H9 (cell line): ENCODE results near the gene RAP1GDS1. TPM values are rescaled to one million over a fixed set of nuclear protein-coding genes. Genes with fewer than 3 reads are reported as not detected.

ENCODE experiments used
- DNase-seq: peaks from one replicate; pipeline ENCODE4 v3.0.0-alpha.2; 2017
- H2AFZ ChIP-seq: one replicate; pipeline ENCODE4 v1.6.1; 2013; ENCODE audit warnings: mild to moderate bottlenecking, low read length, control low read depth, moderate library complexity
- H2AK5ac ChIP-seq: 2 replicates; pipeline ENCODE4 v1.6.1; 2013; ENCODE audit warnings: low read length, control low read depth, mixed read lengths; ENCODE audit not compliant: insufficient read length
- H2BK120ac ChIP-seq: one replicate; pipeline ENCODE4 v1.6.1; 2013; ENCODE audit warnings: low read depth, mild to moderate bottlenecking, low read length, control low read depth, inconsistent platforms; ENCODE audit not compliant: poor library complexity, severe bottlenecking
- H2BK12ac ChIP-seq: 2 replicates; pipeline ENCODE4 v1.6.1; 2013; ENCODE audit warnings: low read length, control low read depth, mixed read lengths, low read depth; ENCODE audit not compliant: insufficient read length
- H2BK15ac ChIP-seq: 2 replicates; pipeline ENCODE4 v1.6.1; 2013; ENCODE audit warnings: low read depth, low read length, control low read depth
- H2BK20ac ChIP-seq: one replicate; pipeline ENCODE4 v1.6.1; 2013; ENCODE audit warnings: low read depth, mild to moderate bottlenecking, low read length, control low read depth, inconsistent platforms; ENCODE audit not compliant: poor library complexity, severe bottlenecking
- H2BK5ac ChIP-seq: 2 replicates; pipeline ENCODE4 v1.6.1; 2013; ENCODE audit warnings: low read length, control low read depth, mixed read lengths; ENCODE audit not compliant: insufficient read length
- H3K14ac ChIP-seq: 2 replicates; pipeline ENCODE4 v1.6.1; 2013; ENCODE audit warnings: low read length, control low read depth; ENCODE audit not compliant: insufficient read depth
- H3K18ac ChIP-seq: 2 replicates; pipeline ENCODE4 v1.6.1; 2013; ENCODE audit warnings: low read depth, mild to moderate bottlenecking, mixed read lengths, low read length, control low read depth; ENCODE audit not compliant: insufficient read length
- H3K23ac ChIP-seq: 2 replicates; pipeline ENCODE4 v1.6.1; 2013; ENCODE audit warnings: low read length, control low read depth, mixed read lengths, low read depth; ENCODE audit not compliant: insufficient read length
- H3K23me2 ChIP-seq: 2 replicates; pipeline ENCODE4 v1.6.1; 2013; ENCODE audit warnings: low read depth, mild to moderate bottlenecking, mixed read lengths, low read length, control low read depth; ENCODE audit not compliant: insufficient read length, poor library complexity, severe bottlenecking
- H3K27ac ChIP-seq: 2 replicates; pipeline ENCODE4 v1.5.1; 2013; ENCODE audit warnings: low read length, control low read depth, mixed read lengths, low read depth; ENCODE audit not compliant: insufficient read length
- H3K27me3 ChIP-seq: 2 replicates; pipeline ENCODE4 v1.6.1; 2013; ENCODE audit warnings: low read length, control low read depth, inconsistent platforms; ENCODE audit not compliant: insufficient read depth
- H3K4ac ChIP-seq: 2 replicates; pipeline ENCODE4 v1.6.1; 2013; ENCODE audit warnings: low read depth, mild to moderate bottlenecking, control low read depth, inconsistent platforms, low read length, moderate library complexity
- H3K4me1 ChIP-seq: 2 replicates; pipeline ENCODE4 v1.6.1; 2013; ENCODE audit warnings: low read length, control low read depth, inconsistent platforms; ENCODE audit not compliant: insufficient read depth
- H3K4me2 ChIP-seq: 2 replicates; pipeline ENCODE4 v1.6.1; 2013; ENCODE audit warnings: low read length, control low read depth, mixed read lengths; ENCODE audit not compliant: insufficient read length, insufficient read depth
- H3K56ac ChIP-seq: 2 replicates; pipeline ENCODE4 v1.6.1; 2013; ENCODE audit warnings: low read depth, mild to moderate bottlenecking, mixed read lengths, low read length, control low read depth; ENCODE audit not compliant: insufficient read length
- H3K79me1 ChIP-seq: 2 replicates; pipeline ENCODE4 v1.6.1; 2013; ENCODE audit warnings: low read depth, mild to moderate bottlenecking, moderate library complexity, low read length, control low read depth, inconsistent platforms; ENCODE audit not compliant: insufficient read depth, poor library complexity, severe bottlenecking
- H3K79me2 ChIP-seq: 2 replicates; pipeline ENCODE4 v1.6.1; 2013; ENCODE audit warnings: low read length, control low read depth, inconsistent platforms; ENCODE audit not compliant: insufficient read depth
- H3K9ac ChIP-seq: 2 replicates; pipeline ENCODE4 v1.6.1; 2013; ENCODE audit warnings: low read length, control low read depth, mixed read lengths; ENCODE audit not compliant: insufficient read length; ENCODE audit errors: extremely low read depth
- H3K9me3 ChIP-seq: one replicate; pipeline ENCODE4 v1.6.1; 2013; ENCODE audit warnings: low read depth, low read length, inconsistent platforms; ENCODE audit not compliant: control insufficient read depth
- H3T11ph ChIP-seq: one replicate; pipeline ENCODE4 v1.6.1; 2013; ENCODE audit warnings: mild to moderate bottlenecking, low read length, control low read depth, inconsistent platforms
- H4K20me1 ChIP-seq: one replicate; pipeline ENCODE4 v1.6.1; 2013; ENCODE audit not compliant: control insufficient read depth, insufficient read length, insufficient read depth
- H4K5ac ChIP-seq: 2 replicates; pipeline ENCODE4 v1.6.1; 2013; ENCODE audit warnings: low read depth, mild to moderate bottlenecking, mixed read lengths, low read length, control low read depth; ENCODE audit not compliant: insufficient read length
- H4K8ac ChIP-seq: replicated peaks from 2 replicates; pipeline ENCODE4 v1.6.1; 2013; ENCODE audit warnings: low read length, control low read depth, mixed read lengths, low read depth; ENCODE audit not compliant: insufficient read length
- H4K91ac ChIP-seq: 2 replicates; pipeline ENCODE4 v1.6.1; 2013; ENCODE audit warnings: low read depth, mild to moderate bottlenecking, moderate library complexity, mixed read lengths, low read length, control low read depth; ENCODE audit not compliant: insufficient read length
- H3K27ac Mint-ChIP-seq, 3 experiments: 2 replicates in 2 of 3; 3 replicates in 1 of 3; pipeline ENCODE4 v1.8.0; 2020 to 2021; ENCODE audit warnings: mixed read lengths in 3 of 3, mild to moderate bottlenecking in 1 of 3, moderate library complexity in 1 of 3
- H3K27me3 Mint-ChIP-seq: 2 replicates; pipeline ENCODE4 v1.8.0; 2021; ENCODE audit warnings: low read depth, mild to moderate bottlenecking, moderate library complexity, mixed read lengths
- H3K36me3 Mint-ChIP-seq, 3 experiments: 2 replicates in 2 of 3; 3 replicates in 1 of 3; pipeline ENCODE4 v1.8.0; 2020 to 2021; ENCODE audit warnings: low read depth in 3 of 3, mixed read lengths in 3 of 3; ENCODE audit not compliant: insufficient read depth in 1 of 3
- H3K4me1 Mint-ChIP-seq, 2 experiments: 2 replicates each; pipeline ENCODE4 v1.8.0; 2020; ENCODE audit warnings: mixed read lengths in 2 of 2
- H3K4me3 Mint-ChIP-seq, 2 experiments: 2 replicates in 1 of 2; 3 replicates in 1 of 2; pipeline ENCODE4 v1.8.0; 2020 to 2021; ENCODE audit warnings: mild to moderate bottlenecking in 2 of 2, mixed read lengths in 2 of 2, moderate library complexity in 1 of 2
- H3K9me3 Mint-ChIP-seq, 2 experiments: 2 replicates in 1 of 2; 3 replicates in 1 of 2; pipeline ENCODE4 v1.8.0; 2020; ENCODE audit warnings: mild to moderate bottlenecking in 2 of 2, mixed read lengths in 2 of 2, moderate library complexity in 1 of 2
- CTCF ChIP-seq: fragments of 200-600 bp; sonication (generic); conservative IDR thresholded peaks from 3 replicates; pipeline ENCODE4 v1.8.0; 2021; ENCODE audit warnings: antibody characterized with exemption, mild to moderate bottlenecking
- WGBS: extraction: QIAGEN DNeasy Blood & Tissue Kit; methylation state at CpG from one replicate; pipeline ENCODE4 v1.1.7; 2013; ENCODE audit warnings: missing lambda C conversion rate, low lambda C conversion rate, mixed read lengths; ENCODE audit not compliant: insufficient read length; ENCODE audit errors: extremely low coverage; 5-methylcytosine and 5-hydroxymethylcytosine counted together
- total RNA-seq: library from RNA; stranded (reverse); gene quantifications from 2 replicates; pipeline ENCODE4 v1.2.1, GENCODE V29; 2021

The RAP1GDS1 gene
- total RNA-seq, 1 experiment from 2014 or later, result 25.2 TPM

GRCh38 chr4:98332017-98332416 is 70.8 kb downstream of the RAP1GDS1 start:
- H2BK20ac ChIP-seq, result no peak overlapping the region
- H4K5ac ChIP-seq, result no peak overlapping the region
- peaks cover 14 to 18% of the 10 kb centered on the region in 2 experiments for H3K4me1 Mint-ChIP-seq
- H3K27ac Mint-ChIP-seq, result no peak overlapping the region
- no peak for TF ChIP-seq CTCF
- H3K14ac ChIP-seq, result no peak overlapping the region
- no peak overlapping the region for H2BK15ac ChIP-seq
- no peak overlapping the region for H3K56ac ChIP-seq
- no peaks in the 10 kb centered on the region for H3K79me1 ChIP-seq
- peaks cover 36 to 59% (median 36%) of the 10 kb centered on the region in 3 experiments for H3K36me3 Mint-ChIP-seq
- no peaks in the 10 kb centered on the region for H4K20me1 ChIP-seq
- no peak overlapping the region for H3K4ac ChIP-seq
- H4K8ac ChIP-seq, result no peak overlapping the region
- H3K4me1 ChIP-seq, result peaks cover 4% of the 10 kb centered on the region; the same call in 1 of the 2 replicates
- DNase-seq, result no peak
- no peak overlapping the region for H3K4me3 Mint-ChIP-seq
- no peak overlapping the region for H3K23ac ChIP-seq
- H3K4me2 ChIP-seq, result no peak overlapping the region
- no CpG with 5 or more reads among the region's 1 CpG for WGBS
- no peaks in the 10 kb centered on the region for H3K23me2 ChIP-seq
- H2BK120ac ChIP-seq, result no peak overlapping the region
- H3K27me3 Mint-ChIP-seq, result no peaks in the 10 kb centered on the region; the same call in 1 of the 2 replicates
- H3K27me3 ChIP-seq, result no peaks in the 10 kb centered on the region
- H3K9me3 Mint-ChIP-seq, result peaks cover 43 to 46% of the 10 kb centered on the region in 2 experiments
- no peak overlapping the region for H2AK5ac ChIP-seq
- H4K91ac ChIP-seq, result no peak overlapping the region
- no peak overlapping the region for H3K27ac ChIP-seq
- H2AFZ ChIP-seq, result no peak overlapping the region
- peaks cover 14% of the 10 kb centered on the region for H3K9me3 ChIP-seq
- no peak overlapping the region for H2BK12ac ChIP-seq
- no peak overlapping the region for H3T11ph ChIP-seq
- no peak overlapping the region for H2BK5ac ChIP-seq
- no peak overlapping the region for H3K9ac ChIP-seq
- H3K79me2 ChIP-seq, result no peaks in the 10 kb centered on the region
- no peak overlapping the region for H3K18ac ChIP-seq
